Measurements from ENCODE around the gene PCDH9.

The PCDH9 gene

GRCh38 chr13:66349966-66350365, 880.2 kb downstream of the PCDH9 start:
- no peak overlapping the region for H3K14ac ChIP-seq (ENCODE audit: low read length)
- WGBS, 2 donors (ENCODE audit: extremely low coverage in 2 of 2, insufficient read length in 2 of 2, insufficient replicate concordance in 1 of 2): no CpG with 5 or more reads among the region's 2 CpGs
- H2BK120ac ChIP-seq (ENCODE audit: low read depth, low read length): no peak overlapping the region
- H3K4ac ChIP-seq (ENCODE audit: low read length): no peak overlapping the region
- no peak overlapping the region for H2BK5ac ChIP-seq (ENCODE audit: low read length)
- no peak overlapping the region for H2BK12ac ChIP-seq (ENCODE audit: low read length)
- H3K9me3 ChIP-seq (replicated peaks in 1 of 2; ENCODE audit: control insufficient read depth in 2 of 2, insufficient read depth in 1 of 2, low read depth in 1 of 2, low read length in 2 of 2): no peaks in the 10 kb centered on the region
- H3K36me3 ChIP-seq (replicated peaks in 1 of 2; ENCODE audit: control insufficient read depth in 2 of 2, insufficient read depth in 2 of 2, low read length in 2 of 2): no peaks in the 10 kb centered on the region
- no peak overlapping the region for H2AFZ ChIP-seq (ENCODE audit: low read length)
- no peak overlapping the region for H3K4me2 ChIP-seq (ENCODE audit: insufficient read depth, low read length, poor library complexity, severe bottlenecking)
- DNase-seq (ENCODE audit: low spot score): no peak
- H3K4me1 ChIP-seq (ENCODE audit: control insufficient read depth in 2 of 2, insufficient read depth in 1 of 2, low read depth in 1 of 2, low read length in 2 of 2): peaks cover 11 to 20% of the 10 kb centered on the region in 2 donors
- H4K8ac ChIP-seq (ENCODE audit: low read depth, low read length): no peak overlapping the region
- H2AK5ac ChIP-seq (ENCODE audit: low read depth, low read length): no peak overlapping the region
- H3K27me3 ChIP-seq (ENCODE audit: control insufficient read depth in 3 of 3, insufficient read depth in 3 of 3, low read depth in 1 of 3, low read length in 3 of 3): no peaks in the 10 kb centered on the region
- no peak overlapping the region for H3K9ac ChIP-seq (ENCODE audit: low read depth, low read length, poor library complexity)
- H3K27ac ChIP-seq (replicated peaks; ENCODE audit: low read length): no peak overlapping the region
- no peaks in the 10 kb centered on the region for H3K79me1 ChIP-seq (ENCODE audit: low read depth, low read length)
- H3K4me3 ChIP-seq (ENCODE audit: low read length in 2 of 2): no peak overlapping the region
- no peak overlapping the region for H3K23ac ChIP-seq (ENCODE audit: low read depth, low read length, poor library complexity)
- no peak overlapping the region for H3K18ac ChIP-seq (ENCODE audit: low read length)
- H4K91ac ChIP-seq (ENCODE audit: low read depth, low read length, poor library complexity): no peak overlapping the region
- no peak overlapping the region for H2BK15ac ChIP-seq (ENCODE audit: low read length)

DNA sequence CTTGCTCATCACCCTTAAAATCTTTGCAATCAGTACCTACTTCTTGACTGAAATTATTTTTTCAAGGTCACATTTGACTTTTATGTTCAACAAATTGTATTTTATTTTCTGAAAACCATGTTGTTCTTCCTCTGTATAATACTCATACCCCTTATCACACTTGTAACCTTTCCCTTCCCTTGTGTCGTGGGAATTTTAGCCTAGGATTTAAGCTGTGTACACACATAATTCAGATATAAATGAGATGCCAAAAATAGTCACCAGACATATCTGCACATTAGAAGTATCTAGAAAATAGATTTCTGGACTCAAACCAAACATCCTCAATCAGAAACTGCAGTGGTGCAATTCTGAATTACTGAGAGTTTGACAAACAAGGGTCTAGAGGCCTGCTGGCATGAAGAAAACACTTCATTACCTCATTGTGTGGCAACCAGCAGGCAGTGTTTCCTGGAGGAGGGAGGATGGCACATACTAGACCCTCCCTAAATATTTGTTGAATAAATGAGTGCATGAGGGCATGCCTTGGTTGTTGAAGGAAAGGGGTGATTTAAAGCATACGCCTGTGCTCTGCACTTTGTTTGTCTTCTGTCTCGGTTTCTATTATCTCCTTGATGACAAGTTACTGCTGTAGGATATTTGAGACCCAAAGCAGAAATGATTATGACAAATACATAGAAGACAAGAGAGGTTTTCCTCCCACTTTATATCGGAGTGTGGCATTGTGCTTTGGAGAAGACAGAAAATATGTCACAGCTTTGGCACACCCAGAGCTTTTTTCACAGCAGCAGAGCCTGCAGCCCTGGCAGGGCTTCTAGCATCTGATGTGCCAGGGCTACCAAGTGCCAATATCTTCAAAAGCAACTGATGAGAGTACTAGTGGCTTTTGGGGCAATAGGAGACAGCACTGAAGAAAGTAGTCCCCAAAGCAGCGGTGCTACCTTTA, 881.1 kb downstream of the PCDH9 start:
- H4K8ac ChIP-seq (ENCODE audit: low read depth, low read length): no peak overlapping the region
- H3K4me2 ChIP-seq (ENCODE audit: insufficient read depth, low read length, poor library complexity, severe bottlenecking): no peak overlapping the region
- WGBS, 2 donors (ENCODE audit: extremely low coverage in 2 of 2, insufficient read length in 2 of 2, insufficient replicate concordance in 1 of 2): no CpG with 5 or more reads among the region's 5 CpGs
- no peak overlapping the region for H2BK120ac ChIP-seq (ENCODE audit: low read depth, low read length)
- no peak overlapping the region for H2BK12ac ChIP-seq (ENCODE audit: low read length)
- H2AFZ ChIP-seq (ENCODE audit: low read length): no peak overlapping the region
- no peak overlapping the region for H3K4ac ChIP-seq (ENCODE audit: low read length)
- no peak overlapping the region for H3K9ac ChIP-seq (ENCODE audit: low read depth, low read length, poor library complexity)
- H3K27me3 ChIP-seq (ENCODE audit: control insufficient read depth in 3 of 3, insufficient read depth in 3 of 3, low read depth in 1 of 3, low read length in 3 of 3): no peaks in the 10 kb centered on the region
- H2AK5ac ChIP-seq (ENCODE audit: low read depth, low read length): no peak overlapping the region
- H3K9me3 ChIP-seq (replicated peaks in 1 of 2; ENCODE audit: control insufficient read depth in 2 of 2, insufficient read depth in 1 of 2, low read depth in 1 of 2, low read length in 2 of 2): no peaks in the 10 kb centered on the region
- H3K27ac ChIP-seq (replicated peaks; ENCODE audit: low read length): no peak overlapping the region
- no peaks in the 10 kb centered on the region for H3K79me1 ChIP-seq (ENCODE audit: low read depth, low read length)
- no peak for DNase-seq (ENCODE audit: low spot score)
- no peak overlapping the region for H3K23ac ChIP-seq (ENCODE audit: low read depth, low read length, poor library complexity)
- no peaks in the 10 kb centered on the region for H3K36me3 ChIP-seq (replicated peaks in 1 of 2; ENCODE audit: control insufficient read depth in 2 of 2, insufficient read depth in 2 of 2, low read length in 2 of 2)
- no peak overlapping the region for H3K14ac ChIP-seq (ENCODE audit: low read length)
- no peak overlapping the region for H4K91ac ChIP-seq (ENCODE audit: low read depth, low read length, poor library complexity)
- peaks cover 12 to 22% of the 10 kb centered on the region in 2 donors for H3K4me1 ChIP-seq (ENCODE audit: control insufficient read depth in 2 of 2, insufficient read depth in 1 of 2, low read depth in 1 of 2, low read length in 2 of 2)
- H2BK5ac ChIP-seq (ENCODE audit: low read length): no peak overlapping the region
- H2BK15ac ChIP-seq (ENCODE audit: low read length): no peak overlapping the region
- no peak overlapping the region for H3K18ac ChIP-seq (ENCODE audit: low read length)
- no peak overlapping the region for H3K4me3 ChIP-seq (ENCODE audit: low read length in 2 of 2)

- DNase-seq (ENCODE audit: low spot score): no peak
- Histone ChIP-seq H3K4me1 (ENCODE audit: control insufficient read depth in 2 of 2, insufficient read depth in 1 of 2, low read depth in 1 of 2, low read length in 2 of 2) (peaks cover 16 to 27% of the 10 kb centered on the region in 2 donors), H3K27ac (replicated peaks; ENCODE audit: low read length) (no peak overlapping the region), H3K36me3 (replicated peaks in 1 of 2; ENCODE audit: control insufficient read depth in 2 of 2, insufficient read depth in 2 of 2, low read length in 2 of 2) (no peaks in the 10 kb centered on the region), H2BK15ac (ENCODE audit: low read length) (no peak overlapping the region), H2AK5ac (ENCODE audit: low read depth, low read length) (no peak overlapping the region), H3K27me3 (ENCODE audit: control insufficient read depth in 3 of 3, insufficient read depth in 3 of 3, low read depth in 1 of 3, low read length in 3 of 3) (no peaks in the 10 kb centered on the region), H3K4me2 (ENCODE audit: insufficient read depth, low read length, poor library complexity, severe bottlenecking) (no peak overlapping the region), H3K18ac (ENCODE audit: low read length) (no peak overlapping the region), H4K91ac (ENCODE audit: low read depth, low read length, poor library complexity) (no peak overlapping the region), H3K9me3 (replicated peaks in 1 of 2; ENCODE audit: control insufficient read depth in 2 of 2, insufficient read depth in 1 of 2, low read depth in 1 of 2, low read length in 2 of 2) (no peaks in the 10 kb centered on the region), H2AFZ (ENCODE audit: low read length) (no peak overlapping the region), H3K14ac (ENCODE audit: low read length) (no peak overlapping the region), H3K9ac (ENCODE audit: low read depth, low read length, poor library complexity) (no peak overlapping the region), H2BK5ac (ENCODE audit: low read length) (no peak overlapping the region), H3K4ac (ENCODE audit: low read length) (no peak overlapping the region), H3K4me3 (ENCODE audit: low read length in 2 of 2) (no peak overlapping the region), H4K8ac (ENCODE audit: low read depth, low read length) (no peak overlapping the region), H2BK12ac (ENCODE audit: low read length) (no peak overlapping the region), H3K79me1 (ENCODE audit: low read depth, low read length) (no peaks in the 10 kb centered on the region), H2BK120ac (ENCODE audit: low read depth, low read length) (no peak overlapping the region), H3K23ac (ENCODE audit: low read depth, low read length, poor library complexity) (no peak overlapping the region)
- no CpG with 5 or more reads among the region's 4 CpGs for WGBS, 2 donors (ENCODE audit: extremely low coverage in 2 of 2, insufficient read length in 2 of 2, insufficient replicate concordance in 1 of 2)
Observed at GRCh38 chr13:66347486-66348117, 882.5 kb downstream of the PCDH9 start.

DNA sequence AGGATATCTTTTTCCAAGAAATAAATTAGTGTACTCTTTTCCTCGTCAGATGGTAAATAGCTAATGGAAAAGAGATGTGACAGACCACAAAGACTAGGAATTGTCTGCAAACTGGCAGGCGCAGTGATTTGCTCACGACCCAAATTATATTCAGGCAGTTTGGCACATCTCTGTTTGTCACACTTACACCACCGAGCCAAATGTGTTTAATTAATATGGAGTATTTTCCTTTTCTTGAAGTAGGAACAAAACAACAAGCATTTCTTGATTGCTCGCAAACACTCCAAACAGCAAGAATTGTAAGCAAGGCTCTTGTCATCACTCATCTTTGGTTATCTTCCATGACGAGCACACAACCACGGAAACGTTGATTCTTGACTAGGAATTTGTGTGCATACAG, 884.2 kb downstream of the PCDH9 start:
- H3K4me1 ChIP-seq (ENCODE audit: control insufficient read depth in 2 of 2, insufficient read depth in 1 of 2, low read depth in 1 of 2, low read length in 2 of 2): peaks cover 19 to 27% of the 10 kb centered on the region in 2 donors
- no peak overlapping the region for H4K8ac ChIP-seq (ENCODE audit: low read depth, low read length)
- no peaks in the 10 kb centered on the region for H3K79me1 ChIP-seq (ENCODE audit: low read depth, low read length)
- no peak overlapping the region for H2BK15ac ChIP-seq (ENCODE audit: low read length)
- no peak overlapping the region for H3K14ac ChIP-seq (ENCODE audit: low read length)
- H3K9me3 ChIP-seq (replicated peaks in 1 of 2; ENCODE audit: control insufficient read depth in 2 of 2, insufficient read depth in 1 of 2, low read depth in 1 of 2, low read length in 2 of 2): no peaks in the 10 kb centered on the region
- H3K27me3 ChIP-seq (ENCODE audit: control insufficient read depth in 3 of 3, insufficient read depth in 3 of 3, low read depth in 1 of 3, low read length in 3 of 3): no peaks in the 10 kb centered on the region
- DNase-seq (ENCODE audit: low spot score): no peak
- H3K4me2 ChIP-seq (ENCODE audit: insufficient read depth, low read length, poor library complexity, severe bottlenecking): no peak overlapping the region
- no peak overlapping the region for H4K91ac ChIP-seq (ENCODE audit: low read depth, low read length, poor library complexity)
- no peak overlapping the region for H3K4ac ChIP-seq (ENCODE audit: low read length)
- no peak overlapping the region for H3K4me3 ChIP-seq (ENCODE audit: low read length in 2 of 2)
- H2BK12ac ChIP-seq (ENCODE audit: low read length): no peak overlapping the region
- H2BK5ac ChIP-seq (ENCODE audit: low read length): no peak overlapping the region
- no peak overlapping the region for H3K18ac ChIP-seq (ENCODE audit: low read length)
- peak overlapping the region; percentile 66 for H2AFZ ChIP-seq (ENCODE audit: low read length)
- no peak overlapping the region for H3K23ac ChIP-seq (ENCODE audit: low read depth, low read length, poor library complexity)
- H2AK5ac ChIP-seq (ENCODE audit: low read depth, low read length): no peak overlapping the region
- no peak overlapping the region for H3K27ac ChIP-seq (replicated peaks; ENCODE audit: low read length)
- H3K9ac ChIP-seq (ENCODE audit: low read depth, low read length, poor library complexity): no peak overlapping the region
- no peaks in the 10 kb centered on the region for H3K36me3 ChIP-seq (replicated peaks in 1 of 2; ENCODE audit: control insufficient read depth in 2 of 2, insufficient read depth in 2 of 2, low read length in 2 of 2)
- no CpG with 5 or more reads among the region's 8 CpGs for WGBS, 2 donors (ENCODE audit: extremely low coverage in 2 of 2, insufficient read length in 2 of 2, insufficient replicate concordance in 1 of 2)
- H2BK120ac ChIP-seq (ENCODE audit: low read depth, low read length): no peak overlapping the region

All from neuronal stem cell (in vitro differentiated cells).